ENCODE results near the gene CHST9. TPM values are rescaled to one million over a fixed set of nuclear protein-coding genes. Genes with fewer than 3 reads are reported as not detected.

CHST9 gene
- polyA plus RNA-seq, 1 donor (not counting 4 experiments of a cell fraction or from before 2014, with no cell fraction given): 0.07 TPM

GRCh38 chr18:27214831-27215230 lies 29.7 kb upstream of the CHST9 start:
- peak overlapping the region; percentile 40 for H3K4me2 ChIP-seq (ENCODE audit: control insufficient read depth, extremely low read depth, insufficient read depth, low read depth, low read length)
- H3K9me1 ChIP-seq (ENCODE audit: control insufficient read depth, extremely low read depth, insufficient read depth, low read length): no peaks in the 10 kb centered on the region
- no peak for FAIRE-seq
- H3K9me3 ChIP-seq (ENCODE audit: control insufficient read depth, low read depth, low read length): no peaks in the 10 kb centered on the region
- no peak overlapping the region for H3K9ac ChIP-seq (ENCODE audit: control insufficient read depth, extremely low read depth, insufficient read depth, low read length)
- H3K4me1 ChIP-seq (ENCODE audit: control insufficient read depth, extremely low read depth, insufficient read depth, low read length): no peaks in the 10 kb centered on the region
- TF ChIP-seq EZH2 (IDR thresholded peaks at IDR 0.05; ENCODE audit: low read length) (no peak), CTCF (optimal IDR thresholded peaks at IDR 0.05 in 1 of 3, IDR thresholded peaks at IDR 0.05 in 1 of 3, conservative IDR thresholded peaks at IDR 0.05 in 1 of 3; ENCODE audit: extremely low read depth in 1 of 3, insufficient read depth in 2 of 3, low read length in 3 of 3) (no peak)
- dilution Hi-C loops (cut with MboI; ENCODE audit: extremely low pct_ligation_motif_present, low sequenced_read_pairs): no loop called here
- H4K20me1 ChIP-seq (ENCODE audit: control insufficient read depth, extremely low read depth, insufficient read depth, low read length): no peaks in the 10 kb centered on the region
- H2AFZ ChIP-seq (ENCODE audit: control insufficient read depth, low read length): peak overlapping the region; percentile 62
- no peaks in the 10 kb centered on the region for H3K36me3 ChIP-seq (ENCODE audit: control insufficient read depth in 2 of 2, extremely low read depth in 1 of 2, insufficient read depth in 2 of 2, low read length in 2 of 2)
- peak overlapping the region in 1 of 3 experiments; percentile 25 for H3K4me3 ChIP-seq (ENCODE audit: control insufficient read depth in 2 of 3, extremely low read depth in 1 of 3, insufficient read depth in 2 of 3, low read depth in 1 of 3, low read length in 3 of 3)
- H3K79me2 ChIP-seq (ENCODE audit: control insufficient read depth, insufficient read depth, low read length): no peaks in the 10 kb centered on the region
- H3K27ac ChIP-seq (ENCODE audit: control insufficient read depth, insufficient read depth, low read length): peak overlapping the region; percentile 41
- no peak for DNase-seq (ENCODE audit: low read depth, low spot score)
- H3K27me3 ChIP-seq (ENCODE audit: control insufficient read depth, extremely low read depth, insufficient read depth, low read length): no peaks in the 10 kb centered on the region

GRCh38 chr18:27213123-27213717 lies 28.1 kb upstream of the CHST9 start:
- no peak overlapping the region for H3K4me2 ChIP-seq (ENCODE audit: control insufficient read depth, extremely low read depth, insufficient read depth, low read depth, low read length)
- no peaks in the 10 kb centered on the region for H3K27me3 ChIP-seq (ENCODE audit: control insufficient read depth, extremely low read depth, insufficient read depth, low read length)
- TF ChIP-seq EZH2 (IDR thresholded peaks at IDR 0.05; ENCODE audit: low read length) (no peak), CTCF (optimal IDR thresholded peaks at IDR 0.05 in 1 of 3, IDR thresholded peaks at IDR 0.05 in 1 of 3, conservative IDR thresholded peaks at IDR 0.05 in 1 of 3; ENCODE audit: extremely low read depth in 1 of 3, insufficient read depth in 2 of 3, low read length in 3 of 3) (no peak)
- H3K9ac ChIP-seq (ENCODE audit: control insufficient read depth, extremely low read depth, insufficient read depth, low read length): no peak overlapping the region
- no peaks in the 10 kb centered on the region for H3K9me3 ChIP-seq (ENCODE audit: control insufficient read depth, low read depth, low read length)
- H3K4me1 ChIP-seq (ENCODE audit: control insufficient read depth, extremely low read depth, insufficient read depth, low read length): no peaks in the 10 kb centered on the region
- FAIRE-seq (no peak), DNase-seq (ENCODE audit: low read depth, low spot score) (no peak)
- no peaks in the 10 kb centered on the region for H3K36me3 ChIP-seq (ENCODE audit: control insufficient read depth in 2 of 2, extremely low read depth in 1 of 2, insufficient read depth in 2 of 2, low read length in 2 of 2)
- dilution Hi-C loops (cut with MboI; ENCODE audit: extremely low pct_ligation_motif_present, low sequenced_read_pairs): no loop called here
- no peak overlapping the region for H3K27ac ChIP-seq (ENCODE audit: control insufficient read depth, insufficient read depth, low read length)
- H3K79me2 ChIP-seq (ENCODE audit: control insufficient read depth, insufficient read depth, low read length): no peaks in the 10 kb centered on the region
- no peak overlapping the region for H3K4me3 ChIP-seq (ENCODE audit: control insufficient read depth in 2 of 3, extremely low read depth in 1 of 3, insufficient read depth in 2 of 3, low read depth in 1 of 3, low read length in 3 of 3)
- H2AFZ ChIP-seq (ENCODE audit: control insufficient read depth, low read length): no peak overlapping the region
- no peaks in the 10 kb centered on the region for H3K9me1 ChIP-seq (ENCODE audit: control insufficient read depth, extremely low read depth, insufficient read depth, low read length)
- H4K20me1 ChIP-seq (ENCODE audit: control insufficient read depth, extremely low read depth, insufficient read depth, low read length): no peaks in the 10 kb centered on the region

Data from keratinocyte (primary cell).